Activated T-cell treated with anti-CD3 and anti-CD28 coated beads, Interleukin-2, amount 50 U/mL, for 24 hours (primary cell): ENCODE data around the gene GRIFIN.

ENCODE experiments used
- DNase-seq: peaks from one replicate; pipeline ENCODE4 v3.0.0-alpha.2; 2020
- H3K27ac Mint-ChIP-seq: 2 replicates; pipeline ENCODE4 v1.8.0; 2020; ENCODE audit warnings: mild to moderate bottlenecking, mixed read lengths
- H3K27me3 Mint-ChIP-seq: 2 replicates; pipeline ENCODE4 v1.8.0; 2020; ENCODE audit warnings: mixed read lengths
- H3K36me3 Mint-ChIP-seq: 2 replicates; pipeline ENCODE4 v1.8.0; 2020; ENCODE audit warnings: low read depth, mixed read lengths
- H3K4me1 Mint-ChIP-seq: 2 replicates; pipeline ENCODE4 v1.8.0; 2020; ENCODE audit warnings: low read depth, mixed read lengths
- H3K4me3 Mint-ChIP-seq: 2 replicates; pipeline ENCODE4 v1.8.0; 2020; ENCODE audit warnings: mild to moderate bottlenecking, moderate library complexity, mixed read lengths
- H3K9me3 Mint-ChIP-seq: 2 replicates; pipeline ENCODE4 v1.8.0; 2020; ENCODE audit warnings: mixed read lengths

GRIFIN gene

DNA sequence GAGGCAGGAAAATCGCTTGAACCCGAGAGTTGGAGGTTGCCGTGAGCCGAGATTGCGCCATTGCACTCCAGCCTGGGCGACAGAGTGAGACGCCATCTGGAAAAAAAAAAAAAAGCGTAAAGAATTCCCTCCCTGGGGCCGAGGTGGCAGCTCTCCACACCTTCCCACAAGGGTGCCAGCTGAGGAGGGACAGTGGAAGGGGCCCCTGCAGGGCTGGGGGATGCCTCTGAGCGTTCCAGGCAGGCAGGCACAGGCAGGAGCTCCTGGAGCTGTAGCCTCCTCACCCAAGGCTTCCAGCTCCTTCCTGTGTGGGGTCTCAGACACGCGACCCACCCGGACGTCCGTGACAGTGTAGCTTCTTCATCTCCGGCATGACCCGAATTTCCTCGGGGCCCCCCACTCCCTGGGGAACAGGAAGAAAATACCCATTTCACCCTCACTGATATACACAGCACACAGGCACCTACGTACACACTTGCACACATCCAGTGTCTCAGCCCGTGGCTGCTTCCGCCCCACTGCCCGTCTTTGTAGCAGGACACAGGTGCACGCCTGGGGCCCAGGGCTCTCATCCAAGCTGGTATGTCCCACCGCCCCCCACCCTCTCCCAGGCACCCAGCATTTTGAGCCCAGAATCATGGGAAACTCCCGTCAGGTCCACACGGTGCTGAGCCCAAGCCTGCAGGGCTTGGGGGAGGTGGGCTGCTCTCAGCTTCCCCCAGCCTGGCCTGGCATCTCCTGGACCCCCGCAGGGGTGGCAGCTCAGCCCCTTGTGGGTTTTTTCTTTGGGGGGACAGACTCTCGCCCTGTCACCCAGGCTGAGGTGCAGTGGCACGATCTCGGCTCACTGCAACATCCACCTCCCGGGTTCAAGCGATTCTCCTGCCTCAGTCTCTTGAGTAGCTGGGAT, 25.7 kb downstream of the GRIFIN start:
- Mint-ChIP-seq H3K27ac (no peak overlapping the region), H3K4me1 (peaks cover 7% of the 10 kb centered on the region), H3K36me3 (no peaks in the 10 kb centered on the region), H3K9me3 (no peaks in the 10 kb centered on the region), H3K4me3 (no peak overlapping the region), H3K27me3 (no peaks in the 10 kb centered on the region)
- no peak for DNase-seq

DNA sequence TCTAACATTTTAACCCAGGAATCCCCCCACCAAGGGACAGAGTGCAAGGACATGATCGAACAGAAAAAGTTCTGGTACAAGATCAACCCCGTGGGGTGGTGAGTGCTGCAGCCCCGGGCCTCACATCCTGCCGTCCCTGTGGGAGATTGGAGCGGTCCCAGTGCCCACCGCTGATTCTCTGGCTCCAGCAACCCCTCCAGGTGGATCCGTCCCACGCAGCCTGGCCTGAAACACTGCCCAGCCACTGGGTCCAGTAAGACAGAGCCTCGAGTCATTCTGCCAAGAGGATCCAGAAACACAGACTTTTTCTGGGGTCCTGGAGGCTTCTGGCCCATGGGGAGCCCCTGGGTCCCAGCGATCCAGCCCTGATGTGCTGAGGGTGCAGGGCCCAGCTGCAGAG, 29.5 kb downstream of the GRIFIN start:
- H3K27ac Mint-ChIP-seq, result no peak overlapping the region

DNA sequence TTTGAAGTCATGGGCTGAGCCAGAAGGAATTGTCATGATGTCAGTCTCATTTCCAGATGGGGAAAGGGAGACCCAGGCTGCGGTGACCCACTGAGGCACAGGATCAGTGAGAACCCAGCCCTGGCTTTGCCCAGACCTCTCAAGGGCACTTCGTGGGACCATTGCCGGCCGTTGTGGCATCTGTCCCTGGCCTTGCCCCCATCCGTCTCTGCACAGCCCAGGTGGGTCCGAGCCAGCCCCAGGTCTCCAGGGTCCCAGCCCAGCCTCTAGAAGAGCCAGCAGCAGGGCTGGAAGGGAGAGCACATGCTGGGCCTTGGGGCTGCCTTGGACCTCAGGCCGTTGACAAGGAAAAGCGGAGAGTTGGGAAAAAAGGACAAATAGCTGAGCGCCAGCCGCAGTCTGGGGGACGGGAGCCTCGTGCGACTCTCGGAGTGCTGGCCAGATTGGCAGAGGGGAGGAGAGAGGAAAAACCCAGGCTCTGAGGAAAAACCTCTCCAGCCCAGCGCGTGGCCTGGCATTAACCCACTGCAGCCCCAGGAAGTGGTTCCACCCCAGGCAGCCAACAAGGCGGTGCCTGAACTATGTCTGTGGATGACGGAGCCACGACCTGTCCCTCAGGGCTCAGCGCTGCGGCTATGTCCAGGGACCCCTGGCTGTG, 30.2 kb downstream of the GRIFIN start:
- no peak for DNase-seq
- H3K27me3 Mint-ChIP-seq, result no peaks in the 10 kb centered on the region
- H3K27ac Mint-ChIP-seq, result no peak overlapping the region
- no peaks in the 10 kb centered on the region for H3K4me1 Mint-ChIP-seq
- H3K4me3 Mint-ChIP-seq, result no peak overlapping the region
- no peaks in the 10 kb centered on the region for H3K9me3 Mint-ChIP-seq
- no peaks in the 10 kb centered on the region for H3K36me3 Mint-ChIP-seq

More for the DNA sequence above, 29.5 kb downstream of the GRIFIN start:
- DNase-seq, result no peak
- H3K27me3 Mint-ChIP-seq, result no peaks in the 10 kb centered on the region
- H3K36me3 Mint-ChIP-seq, result no peaks in the 10 kb centered on the region
- H3K4me1 Mint-ChIP-seq, result peaks cover 2% of the 10 kb centered on the region
- H3K4me3 Mint-ChIP-seq, result no peak overlapping the region
- H3K9me3 Mint-ChIP-seq, result no peaks in the 10 kb centered on the region

DNA sequence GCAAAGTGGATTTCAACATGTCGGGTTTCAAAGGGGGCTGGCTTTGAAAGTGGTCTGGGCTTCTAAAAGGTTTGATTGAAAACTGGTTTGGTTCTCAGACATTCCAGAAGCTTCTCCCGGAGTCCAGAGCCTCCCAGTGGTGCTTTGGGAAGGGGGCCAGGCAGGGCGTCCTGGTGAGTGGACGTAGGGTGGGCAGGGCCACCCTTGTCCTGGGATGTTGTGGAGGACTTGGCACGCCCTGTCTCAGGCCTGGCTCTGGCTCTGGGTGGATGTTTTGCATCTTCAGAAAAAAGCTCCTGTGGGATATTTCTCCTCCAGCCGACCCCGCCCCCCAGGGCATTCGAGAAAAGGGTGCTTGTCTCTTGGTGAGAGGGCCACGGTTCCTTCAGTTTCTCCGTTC, 31.2 kb downstream of the GRIFIN start:
- H3K9me3 Mint-ChIP-seq, result no peaks in the 10 kb centered on the region
- H3K36me3 Mint-ChIP-seq, result no peaks in the 10 kb centered on the region
- H3K4me1 Mint-ChIP-seq, result no peaks in the 10 kb centered on the region
- no peak overlapping the region for H3K27ac Mint-ChIP-seq
- H3K27me3 Mint-ChIP-seq, result no peaks in the 10 kb centered on the region
- no peak for DNase-seq
- H3K4me3 Mint-ChIP-seq, result no peak overlapping the region

DNA sequence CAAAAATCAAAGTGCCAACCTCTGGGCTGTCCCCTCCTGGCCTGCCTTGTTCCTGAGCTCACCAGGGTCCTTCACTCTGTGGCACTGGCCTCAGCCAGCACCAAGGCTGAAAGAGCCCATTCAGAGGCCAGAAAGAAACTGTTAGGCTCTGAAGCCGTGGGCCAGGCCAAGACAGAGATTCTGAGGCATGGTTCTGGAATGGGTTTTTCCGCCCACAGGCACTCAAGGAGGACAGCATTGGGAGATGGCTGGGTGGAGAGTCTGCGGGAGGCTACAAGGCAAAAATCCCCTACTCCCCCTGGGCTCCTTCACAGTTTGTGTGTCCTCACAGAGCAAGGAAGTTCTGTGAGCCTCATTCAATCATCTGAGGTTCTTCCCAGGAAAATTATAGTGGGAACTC, 31.7 kb downstream of the GRIFIN start:
- DNase-seq, result no peak
- no peak overlapping the region for H3K27ac Mint-ChIP-seq
- H3K36me3 Mint-ChIP-seq, result no peaks in the 10 kb centered on the region
- no peaks in the 10 kb centered on the region for H3K4me1 Mint-ChIP-seq
- H3K27me3 Mint-ChIP-seq, result no peaks in the 10 kb centered on the region
- H3K9me3 Mint-ChIP-seq, result no peaks in the 10 kb centered on the region
- no peak overlapping the region for H3K4me3 Mint-ChIP-seq

DNA sequence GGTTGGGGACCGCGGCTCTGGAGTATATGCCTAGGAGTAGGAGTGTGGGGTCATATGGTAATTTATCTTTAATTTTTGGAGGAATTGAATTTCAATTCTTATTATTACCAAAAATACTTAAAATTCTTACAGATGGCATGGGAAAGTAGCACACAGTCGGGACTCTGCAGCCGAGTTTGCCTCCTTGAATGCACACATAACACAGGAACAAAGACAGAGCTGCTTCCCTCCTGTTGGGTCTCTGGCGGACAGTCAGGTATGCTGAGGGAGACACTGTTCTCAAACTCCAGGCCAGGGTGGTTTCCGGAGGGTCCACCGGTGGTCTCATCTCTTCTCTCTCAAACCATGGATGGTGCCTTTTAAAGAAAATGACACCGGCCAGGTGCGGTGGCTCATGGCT, 32.7 kb downstream of the GRIFIN start:
- no peaks in the 10 kb centered on the region for H3K4me1 Mint-ChIP-seq
- no peak overlapping the region for H3K27ac Mint-ChIP-seq
- H3K36me3 Mint-ChIP-seq, result no peaks in the 10 kb centered on the region
- H3K27me3 Mint-ChIP-seq, result no peaks in the 10 kb centered on the region
- H3K9me3 Mint-ChIP-seq, result no peaks in the 10 kb centered on the region
- H3K4me3 Mint-ChIP-seq, result no peak overlapping the region
- no peak for DNase-seq

DNA sequence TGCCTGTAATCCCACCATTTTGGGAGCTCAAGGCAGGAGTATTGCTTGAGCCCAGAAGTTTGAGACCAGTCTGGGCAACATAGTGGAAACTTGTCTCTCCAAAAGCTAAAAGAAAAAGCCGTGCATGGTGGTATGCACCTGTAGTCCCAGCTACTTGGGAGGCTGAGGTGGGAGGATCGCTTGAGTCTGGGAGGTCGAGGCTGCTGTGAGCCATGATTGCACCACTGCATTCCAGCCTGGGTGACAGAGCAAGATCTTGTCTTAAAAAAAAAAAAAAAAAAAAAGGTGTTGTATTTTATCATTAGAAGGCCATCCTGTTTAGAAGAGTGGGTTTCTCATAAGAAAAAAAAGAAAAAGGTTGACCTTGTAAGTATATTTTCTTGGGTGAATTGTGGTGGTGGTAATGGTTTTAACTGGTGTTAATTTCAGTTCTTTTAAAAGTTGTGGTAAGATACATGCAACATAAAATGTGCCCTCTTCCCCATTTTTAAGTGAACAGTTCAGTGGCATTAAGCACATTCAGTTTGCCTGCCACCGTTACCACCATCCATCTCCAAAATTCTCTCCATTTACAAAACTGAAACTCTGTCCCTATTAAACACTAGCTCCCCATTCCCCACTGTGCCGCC, 34.7 kb downstream of the GRIFIN start:
- H3K4me1 Mint-ChIP-seq, result no peaks in the 10 kb centered on the region

DNA sequence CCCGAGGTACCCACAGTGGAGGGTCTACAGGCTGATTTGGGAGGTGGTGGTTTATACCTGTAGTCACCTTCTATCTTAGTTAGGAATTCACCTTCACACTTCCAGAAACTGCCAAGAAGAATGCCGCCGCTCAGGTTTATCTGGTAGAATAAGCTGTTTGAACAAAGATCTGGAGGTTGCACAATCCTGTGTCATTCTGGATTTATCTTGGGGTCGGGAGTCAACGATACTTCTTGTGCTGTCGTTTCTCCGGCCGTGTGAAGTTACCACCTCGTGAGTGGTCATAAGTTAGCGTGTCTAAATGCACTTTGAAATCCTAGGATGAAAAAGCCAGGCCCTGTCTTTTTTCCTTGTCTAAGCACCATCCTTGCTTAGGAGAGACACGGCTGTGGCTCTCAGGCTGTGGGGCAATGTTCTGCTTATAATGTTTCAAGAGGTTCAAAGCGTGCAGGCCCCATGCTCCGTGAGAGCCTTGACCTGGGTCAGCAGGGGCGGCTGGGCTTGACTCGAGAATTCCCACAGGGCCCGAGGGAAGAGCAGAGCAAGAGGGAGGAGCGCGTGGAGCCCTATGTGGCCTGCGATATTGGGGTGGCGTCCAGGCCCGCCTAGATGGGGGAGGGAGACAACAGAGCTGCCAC, 35.5 kb downstream of the GRIFIN start:
- no peaks in the 10 kb centered on the region for H3K9me3 Mint-ChIP-seq
- peaks cover 5% of the 10 kb centered on the region for H3K36me3 Mint-ChIP-seq
- no peaks in the 10 kb centered on the region for H3K27me3 Mint-ChIP-seq
- H3K4me3 Mint-ChIP-seq, result no peak overlapping the region
- DNase-seq, result no peak
- no peaks in the 10 kb centered on the region for H3K4me1 Mint-ChIP-seq
- no peak overlapping the region for H3K27ac Mint-ChIP-seq

More for the DNA sequence above, 34.7 kb downstream of the GRIFIN start:
- H3K27me3 Mint-ChIP-seq, result no peaks in the 10 kb centered on the region
- DNase-seq, result no peak
- no peak overlapping the region for H3K4me3 Mint-ChIP-seq
- H3K9me3 Mint-ChIP-seq, result no peaks in the 10 kb centered on the region
- peak overlapping the region; percentile 29 for H3K27ac Mint-ChIP-seq
- H3K36me3 Mint-ChIP-seq, result peaks cover 4% of the 10 kb centered on the region

DNA sequence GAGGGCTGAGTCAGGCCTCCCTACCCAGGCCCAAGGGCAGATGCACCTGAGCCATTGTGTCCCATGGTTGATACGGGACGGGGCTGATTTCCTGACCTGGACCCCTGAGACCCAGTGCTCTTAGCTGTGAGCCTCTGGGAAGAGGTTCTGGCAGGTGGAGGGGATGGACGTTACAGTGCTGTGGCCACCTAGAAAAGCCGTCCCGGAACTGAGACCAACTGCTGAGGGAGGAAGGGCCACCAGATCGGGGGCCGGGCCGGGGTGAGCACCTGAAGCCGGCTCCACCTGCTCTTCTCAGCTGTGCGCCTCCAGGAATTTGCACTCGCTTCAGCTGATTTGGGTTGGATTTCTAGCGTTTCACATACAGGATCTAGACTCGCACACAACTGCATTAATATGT, 37.4 kb downstream of the GRIFIN start:
- Mint-ChIP-seq H3K27ac (no peak overlapping the region), H3K4me3 (no peak overlapping the region), H3K27me3 (no peaks in the 10 kb centered on the region), H3K36me3 (peaks cover 16% of the 10 kb centered on the region), H3K4me1 (no peaks in the 10 kb centered on the region), H3K9me3 (no peaks in the 10 kb centered on the region)
- DNase-seq, result no peak

DNA sequence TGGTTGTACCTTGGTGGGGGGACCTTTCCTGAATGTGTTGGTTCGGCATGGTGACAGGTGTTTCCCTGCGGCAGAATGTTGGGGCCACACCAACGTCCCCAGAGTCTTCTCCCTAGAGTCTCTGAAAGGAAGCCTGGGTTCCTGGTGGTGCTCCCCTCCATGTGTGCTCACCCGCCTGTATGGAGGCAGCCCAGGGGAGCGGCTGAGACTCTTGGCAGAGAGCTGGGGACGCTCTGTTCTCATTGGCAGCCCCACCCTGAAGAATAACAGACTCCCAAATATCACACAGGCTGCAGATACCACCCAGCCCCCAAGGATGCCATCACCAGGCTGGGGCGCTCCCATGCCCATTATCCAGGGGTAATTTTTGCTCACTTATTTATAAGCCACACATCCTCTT, 38.0 kb downstream of the GRIFIN start:
- Mint-ChIP-seq H3K4me1 (no peaks in the 10 kb centered on the region), H3K27me3 (no peaks in the 10 kb centered on the region), H3K9me3 (no peaks in the 10 kb centered on the region), H3K36me3 (peaks cover 22% of the 10 kb centered on the region), H3K27ac (no peak overlapping the region), H3K4me3 (no peak overlapping the region)
- DNase-seq, result no peak

DNA sequence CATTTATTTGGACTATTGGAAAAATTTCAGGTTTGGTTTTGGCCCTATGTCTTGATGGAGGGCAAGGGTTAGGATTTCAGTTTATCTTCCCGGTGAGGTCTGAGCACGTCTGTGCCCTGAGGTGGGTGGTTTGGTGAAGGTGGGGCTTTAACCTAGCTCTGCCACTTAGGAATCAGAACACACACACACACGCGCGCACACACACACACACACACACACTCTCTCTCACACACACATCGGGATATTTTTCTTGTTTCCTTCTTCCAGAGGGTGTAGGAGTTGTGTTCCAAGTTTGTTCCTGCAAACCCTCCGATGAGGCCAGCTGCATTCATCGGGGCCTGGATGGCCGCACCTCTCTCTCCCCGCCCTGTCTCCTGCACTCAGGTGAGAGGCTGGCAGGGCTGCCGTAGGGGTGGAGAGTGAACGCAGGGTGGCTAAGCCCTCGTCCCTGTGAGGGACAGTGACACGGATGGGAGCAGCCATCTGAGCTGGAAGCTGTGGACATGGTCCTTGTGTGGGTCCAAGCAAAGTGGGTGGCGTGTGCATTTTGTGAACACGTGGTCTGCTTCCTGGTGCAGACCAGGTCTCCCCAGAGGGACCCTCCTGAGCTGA, 38.6 kb downstream of the GRIFIN start:
- H3K27ac Mint-ChIP-seq, result no peak overlapping the region
- peaks cover 24% of the 10 kb centered on the region for H3K36me3 Mint-ChIP-seq
- no peaks in the 10 kb centered on the region for H3K27me3 Mint-ChIP-seq
- DNase-seq, result no peak
- H3K9me3 Mint-ChIP-seq, result no peaks in the 10 kb centered on the region
- H3K4me3 Mint-ChIP-seq, result no peak overlapping the region
- H3K4me1 Mint-ChIP-seq, result no peaks in the 10 kb centered on the region

DNA sequence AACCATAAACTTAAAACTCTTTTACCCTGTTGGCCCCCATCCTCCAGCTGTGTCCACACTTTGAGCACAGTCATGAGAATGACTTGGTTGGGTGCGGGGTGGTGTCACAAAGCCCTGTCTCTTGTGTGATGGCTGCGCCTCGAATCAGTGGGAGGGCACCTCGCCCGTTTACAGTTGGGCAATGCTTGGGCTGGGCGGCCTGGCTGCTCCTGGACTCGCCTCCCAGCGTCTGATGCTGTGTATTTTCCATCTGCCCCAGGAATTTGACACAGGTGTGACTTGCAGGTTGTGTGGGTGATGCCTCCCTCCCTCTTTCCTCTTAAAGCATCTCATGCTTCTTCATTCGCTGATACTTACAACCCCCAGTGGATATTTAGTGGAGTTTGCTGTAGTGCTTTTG, 39.1 kb downstream of the GRIFIN start:
- H3K27ac Mint-ChIP-seq, result no peak overlapping the region

DNA sequence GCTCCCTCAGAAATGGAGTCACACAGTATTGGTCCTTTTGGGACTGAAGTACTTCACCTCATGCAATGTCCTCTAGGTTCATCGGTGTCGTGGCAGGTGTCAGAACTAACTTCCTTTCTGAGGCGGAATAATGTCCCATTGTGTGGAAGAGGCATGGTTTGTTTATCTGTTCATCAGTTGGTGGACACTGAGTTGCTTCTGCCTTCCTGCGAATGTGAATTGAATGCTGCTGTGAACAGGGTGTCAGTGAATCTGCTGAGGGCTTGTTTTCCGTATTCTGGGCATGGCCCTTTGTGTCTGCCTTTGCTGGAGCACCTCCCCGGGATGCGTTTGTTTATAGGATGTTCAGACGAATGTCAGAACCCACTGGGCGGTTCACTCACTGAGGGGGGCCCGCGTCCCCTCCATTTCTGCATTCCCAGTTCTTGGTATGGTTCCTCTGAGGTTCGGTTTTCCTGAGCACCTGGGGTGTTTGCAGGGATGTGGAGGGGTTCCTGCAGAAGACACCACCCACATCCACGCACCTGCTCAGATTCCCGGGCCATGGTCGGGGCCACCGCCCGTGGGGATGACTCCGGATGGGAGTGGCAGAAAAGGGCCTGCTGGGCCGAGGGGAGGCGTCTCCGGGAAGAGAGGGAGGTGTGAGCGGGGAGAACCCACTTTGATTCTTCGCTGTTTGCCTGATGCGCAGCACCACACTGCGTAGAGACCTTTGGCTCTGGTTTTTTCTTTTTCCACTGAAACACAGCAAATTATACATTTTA, 39.7 kb downstream of the GRIFIN start:
- Mint-ChIP-seq H3K36me3 (peaks cover 26% of the 10 kb centered on the region), H3K27me3 (no peaks in the 10 kb centered on the region)
- DNase-seq, result no peak

More for the DNA sequence above, 39.1 kb downstream of the GRIFIN start:
- Mint-ChIP-seq H3K36me3 (peaks cover 26% of the 10 kb centered on the region), H3K4me1 (no peaks in the 10 kb centered on the region), H3K4me3 (no peak overlapping the region), H3K27me3 (no peaks in the 10 kb centered on the region), H3K9me3 (no peaks in the 10 kb centered on the region)
- no peak for DNase-seq

DNA sequence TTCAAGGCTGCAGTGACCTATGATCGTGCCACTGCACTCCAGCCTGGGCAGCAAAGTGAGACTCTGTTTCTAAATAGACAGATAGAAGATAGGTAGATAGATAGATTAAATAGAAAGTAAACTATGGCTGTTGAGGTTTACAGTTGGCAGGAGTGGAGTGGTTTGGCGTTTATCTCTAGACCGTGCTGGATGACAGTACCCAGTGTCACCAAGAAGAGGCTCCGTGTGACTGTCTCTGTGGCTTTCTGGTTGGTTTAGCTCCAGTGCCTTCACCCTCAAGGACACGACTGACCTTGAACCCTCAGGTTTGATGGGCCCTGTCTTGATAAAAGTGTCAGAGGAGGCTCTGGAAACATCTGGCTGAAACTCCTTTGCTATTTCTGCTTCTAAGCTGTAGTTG, 41.1 kb downstream of the GRIFIN start:
- DNase-seq, result no peak
- Mint-ChIP-seq H3K27ac (no peak overlapping the region), H3K4me1 (no peaks in the 10 kb centered on the region), H3K9me3 (peaks cover 4% of the 10 kb centered on the region), H3K27me3 (no peaks in the 10 kb centered on the region), H3K36me3 (peaks cover 29% of the 10 kb centered on the region), H3K4me3 (no peak overlapping the region)

More for the DNA sequence above, 39.7 kb downstream of the GRIFIN start:
- H3K4me3 Mint-ChIP-seq, result no peak overlapping the region
- no peak overlapping the region for H3K27ac Mint-ChIP-seq
- no peaks in the 10 kb centered on the region for H3K9me3 Mint-ChIP-seq
- H3K4me1 Mint-ChIP-seq, result no peaks in the 10 kb centered on the region
